Loucy (cell line): Measurements from ENCODE around the gene SCYL2.

Source experiments
- H2AFZ ChIP-seq: fragments of 200-600 bp; sonication (generic); 2 replicates; pipeline ENCODE4 v1.6.0; 2016; ENCODE audit warnings: antibody characterized with exemption, mild to moderate bottlenecking, low read length, moderate library complexity
- H3F3A ChIP-seq: fragments of 200-600 bp; 2 replicates; pipeline ENCODE4 v1.6.0; 2016; ENCODE audit warnings: antibody characterized with exemption, low read depth, mild to moderate bottlenecking
- H3K27me3 ChIP-seq: fragments of 200-600 bp; sonication (generic); 2 replicates; pipeline ENCODE4 v1.6.1; 2014; ENCODE audit warnings: low read length, mild to moderate bottlenecking; ENCODE audit not compliant: insufficient read depth, poor library complexity, severe bottlenecking
- H3K36me3 ChIP-seq: fragments of 200-600 bp; sonication (generic); 2 replicates; pipeline ENCODE4 v1.6.1; 2016; ENCODE audit warnings: low read length; ENCODE audit not compliant: insufficient read depth
- H3K4me1 ChIP-seq: fragments of 200-600 bp; sonication (generic); 2 replicates; pipeline ENCODE4 v1.5.1; 2014; ENCODE audit warnings: low read length, mild to moderate bottlenecking; ENCODE audit not compliant: insufficient read depth, poor library complexity, severe bottlenecking
- H3K4me2 ChIP-seq: fragments of 200-600 bp; sonication (generic); 2 replicates; pipeline ENCODE4 v1.6.0; 2014; ENCODE audit warnings: antibody characterized with exemption, low read length, low read depth, mild to moderate bottlenecking; ENCODE audit not compliant: poor library complexity, severe bottlenecking
- H3K4me3 ChIP-seq: fragments of 200-600 bp; sonication (generic); 2 replicates; pipeline ENCODE4 v1.5.1; 2014; ENCODE audit warnings: low read length, mild to moderate bottlenecking, mixed read lengths; ENCODE audit not compliant: poor library complexity, severe bottlenecking
- H3K79me2 ChIP-seq: fragments of 200-600 bp; sonication (generic); 2 replicates; pipeline ENCODE4 v1.6.1; 2014; ENCODE audit warnings: low read length; ENCODE audit not compliant: insufficient read depth
- H3K9ac ChIP-seq: fragments of 200-600 bp; sonication (generic); 2 replicates; pipeline ENCODE4 v1.6.0; 2014; ENCODE audit warnings: mild to moderate bottlenecking, low read depth, low read length, moderate library complexity; ENCODE audit not compliant: poor library complexity, severe bottlenecking
- H3K9me2 ChIP-seq: fragments of 200-600 bp; sonication (generic); replicated peaks from 2 replicates; pipeline ENCODE4 v1.6.1; 2016; ENCODE audit warnings: low read depth, low read length, mixed read lengths
- H3K9me3 ChIP-seq: fragments of 200-600 bp; sonication (generic); 2 replicates; pipeline ENCODE4 v1.6.1; 2014; ENCODE audit warnings: mild to moderate bottlenecking, antibody characterized with exemption, low read length, low read depth; ENCODE audit not compliant: insufficient read depth
- H4K20me1 ChIP-seq: fragments of 200-600 bp; sonication (generic); 2 replicates; pipeline ENCODE4 v1.6.0; 2014; ENCODE audit warnings: antibody characterized with exemption, low read length, mild to moderate bottlenecking; ENCODE audit not compliant: insufficient read depth, poor library complexity, severe bottlenecking
- EZH2phosphoT487 ChIP-seq: fragments of 200-600 bp; IDR thresholded peaks from 2 replicates; pipeline ENCODE4 v1.6.1; 2018; ENCODE audit warnings: antibody characterized with exemption, mild to moderate bottlenecking, moderate library complexity, borderline replicate concordance
- TF ChIP-seq, protein P1 (sequence below): fragments of 200-600 bp; sonication (generic); conservative IDR thresholded peaks from 2 replicates; pipeline ENCODE4 v1.5.1; 2014; ENCODE audit warnings: mild to moderate bottlenecking, antibody characterized with exemption, low read length

The SCYL2 gene

DNA sequence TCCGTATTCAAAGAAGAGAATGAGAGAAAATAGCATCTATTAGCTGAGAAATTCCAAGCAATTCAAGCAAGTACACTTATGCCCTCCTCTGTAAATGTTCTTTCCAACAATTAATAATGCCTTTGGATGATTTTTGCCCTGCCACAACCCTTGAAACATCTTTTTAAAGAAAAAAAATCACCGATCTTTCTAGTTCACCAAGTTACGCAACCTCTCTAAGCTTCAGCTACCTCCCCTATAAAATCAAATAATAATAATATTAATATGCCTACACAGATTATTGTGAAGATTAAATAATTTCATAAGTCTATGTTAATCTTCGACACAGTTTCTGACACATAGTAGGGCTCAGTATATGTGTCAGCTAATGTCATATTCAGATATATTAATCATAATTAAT lies 19.2 kb upstream of the SCYL2 start:
- no peak overlapping the region for H2AFZ ChIP-seq
- H4K20me1 ChIP-seq: no peaks in the 10 kb centered on the region
- TF ChIP-seq, protein P1, sequence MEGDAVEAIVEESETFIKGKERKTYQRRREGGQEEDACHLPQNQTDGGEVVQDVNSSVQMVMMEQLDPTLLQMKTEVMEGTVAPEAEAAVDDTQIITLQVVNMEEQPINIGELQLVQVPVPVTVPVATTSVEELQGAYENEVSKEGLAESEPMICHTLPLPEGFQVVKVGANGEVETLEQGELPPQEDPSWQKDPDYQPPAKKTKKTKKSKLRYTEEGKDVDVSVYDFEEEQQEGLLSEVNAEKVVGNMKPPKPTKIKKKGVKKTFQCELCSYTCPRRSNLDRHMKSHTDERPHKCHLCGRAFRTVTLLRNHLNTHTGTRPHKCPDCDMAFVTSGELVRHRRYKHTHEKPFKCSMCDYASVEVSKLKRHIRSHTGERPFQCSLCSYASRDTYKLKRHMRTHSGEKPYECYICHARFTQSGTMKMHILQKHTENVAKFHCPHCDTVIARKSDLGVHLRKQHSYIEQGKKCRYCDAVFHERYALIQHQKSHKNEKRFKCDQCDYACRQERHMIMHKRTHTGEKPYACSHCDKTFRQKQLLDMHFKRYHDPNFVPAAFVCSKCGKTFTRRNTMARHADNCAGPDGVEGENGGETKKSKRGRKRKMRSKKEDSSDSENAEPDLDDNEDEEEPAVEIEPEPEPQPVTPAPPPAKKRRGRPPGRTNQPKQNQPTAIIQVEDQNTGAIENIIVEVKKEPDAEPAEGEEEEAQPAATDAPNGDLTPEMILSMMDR: no peak
- TF ChIP-seq EZH2phosphoT487: no peak
- H3K4me2 ChIP-seq: no peak overlapping the region
- no peaks in the 10 kb centered on the region for H3K9me2 ChIP-seq
- no peaks in the 10 kb centered on the region for H3K79me2 ChIP-seq
- H3K4me3 ChIP-seq: no peak overlapping the region
- H3K4me1 ChIP-seq: no peaks in the 10 kb centered on the region
- no peak overlapping the region for H3K9ac ChIP-seq
- no peaks in the 10 kb centered on the region for H3K27me3 ChIP-seq
- H3F3A ChIP-seq: no peaks in the 10 kb centered on the region
- no peaks in the 10 kb centered on the region for H3K36me3 ChIP-seq
- no peaks in the 10 kb centered on the region for H3K9me3 ChIP-seq

DNA sequence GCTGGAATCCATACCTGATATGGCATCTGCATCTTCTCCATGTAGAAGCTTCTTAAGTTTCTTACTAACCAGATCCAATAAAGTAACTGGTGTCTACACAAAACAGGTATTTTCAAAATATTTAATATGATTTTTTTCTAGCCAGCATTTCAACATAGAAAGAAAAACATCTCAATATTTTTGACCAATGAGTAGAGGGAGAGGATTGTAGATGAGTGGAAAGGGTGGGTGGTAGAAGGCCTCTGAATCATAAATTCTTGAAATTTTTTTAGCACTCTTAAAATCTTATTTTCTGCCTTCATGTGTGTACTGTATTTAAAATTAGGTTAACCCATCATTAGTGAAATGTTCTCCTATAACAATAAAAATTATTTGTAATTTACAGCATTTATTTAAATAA lies 18.1 kb upstream of the SCYL2 start:
- Histone ChIP-seq H3K9ac (no peak overlapping the region), H3K4me2 (no peak overlapping the region), H3K36me3 (no peaks in the 10 kb centered on the region), H3K4me1 (no peaks in the 10 kb centered on the region), H3K4me3 (no peak overlapping the region), H3K79me2 (no peaks in the 10 kb centered on the region), H2AFZ (no peak overlapping the region), H3K9me2 (no peaks in the 10 kb centered on the region), H3K9me3 (no peaks in the 10 kb centered on the region), H4K20me1 (no peaks in the 10 kb centered on the region), H3K27me3 (no peaks in the 10 kb centered on the region), H3F3A (no peaks in the 10 kb centered on the region)
- TF ChIP-seq, protein P1: no peak
- no peak for TF ChIP-seq EZH2phosphoT487

DNA sequence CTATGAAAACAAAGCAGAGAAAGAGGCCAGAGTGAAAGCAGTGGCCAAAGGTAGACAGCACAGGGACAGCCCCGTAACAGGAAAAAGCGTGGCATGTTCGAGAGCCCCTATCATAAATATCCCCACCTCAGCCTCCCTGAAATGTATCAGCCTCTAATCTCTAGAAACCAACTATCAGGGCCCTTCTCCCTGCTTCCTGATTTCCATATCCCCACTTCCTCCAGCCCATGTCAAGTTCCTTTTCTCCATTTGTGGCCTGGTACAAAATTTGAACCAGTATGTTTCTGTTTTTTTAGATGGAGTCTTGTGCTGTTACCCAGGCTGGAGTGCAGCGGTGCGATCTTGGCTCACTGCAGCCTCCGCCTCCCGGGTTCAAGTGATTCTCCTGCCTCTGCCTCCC lies 17.0 kb upstream of the SCYL2 start:
- Histone ChIP-seq H3K9me2 (no peaks in the 10 kb centered on the region), H3K4me2 (no peak overlapping the region), H3K4me3 (no peak overlapping the region), H2AFZ (no peak overlapping the region), H3K27me3 (no peaks in the 10 kb centered on the region), H3K79me2 (no peaks in the 10 kb centered on the region), H3K9me3 (no peaks in the 10 kb centered on the region), H3K36me3 (no peaks in the 10 kb centered on the region), H3F3A (no peaks in the 10 kb centered on the region), H3K9ac (no peak overlapping the region), H3K4me1 (no peaks in the 10 kb centered on the region), H4K20me1 (no peaks in the 10 kb centered on the region)
- TF ChIP-seq EZH2phosphoT487: no peak
- TF ChIP-seq, protein P1: no peak
